ENCODE data around the gene DCC. TPM values are rescaled to one million over a fixed set of nuclear protein-coding genes. Genes with fewer than 3 reads are reported as not detected.

DCC gene
- total and polyA plus RNA-seq, 9 of the 15 experiments (the other 6 are each of a cell fraction or from before 2014, with no cell fraction given), result not detected

DNA sequence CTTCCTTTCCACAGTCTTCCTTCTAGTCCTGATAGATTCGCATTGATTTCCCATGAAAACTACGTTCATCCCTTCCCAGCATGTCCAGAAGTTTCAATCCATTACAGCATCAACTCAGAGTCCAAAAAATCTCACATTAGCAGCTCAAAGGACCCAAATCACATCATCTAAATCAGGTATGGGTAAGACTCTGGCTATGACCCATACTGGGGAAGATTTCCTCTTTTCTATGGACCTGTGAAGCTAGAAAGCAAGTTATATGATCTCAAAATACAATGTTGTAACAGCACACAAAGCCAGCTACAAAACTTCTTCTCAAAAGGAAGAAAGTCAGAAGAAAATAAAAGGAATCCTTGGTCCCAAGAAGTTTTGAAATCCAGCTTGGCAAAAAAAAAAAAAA is 5.7 kb upstream of the DCC start:
- ChIA-PET POLR2A (no interaction called here), CTCF (ENCODE audit: low intra/inter-chr PET ratio) (no interaction called here)
- no peak overlapping the region for H3K4me3 ChIP-seq
- no peak overlapping the region for H3K9ac ChIP-seq (ENCODE audit: insufficient read depth in 1 of 2, low read depth in 2 of 2, low read length in 2 of 2)
- no peak overlapping the region for H3K4me2 ChIP-seq (ENCODE audit: insufficient read depth, low read length)
- no TSS peak for BruUV-seq (replicated peaks)
- H2AFZ ChIP-seq (ENCODE audit: low read depth, low read length), result no peak overlapping the region
- 0% methylated on average over 2 of the region's 2 CpGs for WGBS (ENCODE audit: insufficient coverage, low coverage, missing lambda C conversion rate)
- no peaks in the 10 kb centered on the region for H3K4me1 ChIP-seq (replicated peaks in 1 of 2; ENCODE audit: control insufficient read depth in 2 of 2, insufficient read depth in 2 of 2, low read length in 2 of 2)
- no peaks in the 10 kb centered on the region for H3K36me3 ChIP-seq (ENCODE audit: control insufficient read depth, insufficient read depth, low read length)
- no peaks in the 10 kb centered on the region for H3K9me3 ChIP-seq (replicated peaks; ENCODE audit: control insufficient read depth, insufficient read depth, low read depth, low read length)
- no peaks in the 10 kb centered on the region for H4K20me1 ChIP-seq (replicated peaks; ENCODE audit: control insufficient read depth, insufficient read depth, low read length)
- H3K9me1 ChIP-seq (ENCODE audit: control insufficient read depth, insufficient read depth, low read length), result no peaks in the 10 kb centered on the region
- DNase-seq (ENCODE audit: extremely low read depth in 1 of 4, low spot score in 3 of 4) (no peak), ATAC-seq (no peak), FAIRE-seq (no peak)
- H3K27me3 ChIP-seq (ENCODE audit: control insufficient read depth in 2 of 2, insufficient read depth in 2 of 2, low read length in 2 of 2), result no peaks in the 10 kb centered on the region
- TF ChIP-seq ZNF408 (CRISPR knock-in tag; IDR thresholded peaks at IDR 0.05; ENCODE audit: low read depth) (no peak), ZNF717 (CRISPR knock-in tag; IDR thresholded peaks at IDR 0.05) (no peak), HNRNPLL (IDR thresholded peaks at IDR 0.05; ENCODE audit: low read depth, low read length, poor library complexity, severe bottlenecking) (no peak), SRSF9 (IDR thresholded peaks at IDR 0.05; ENCODE audit: borderline replicate concordance, low read depth, low read length) (no peak), CXXC5 (CRISPR knock-in tag; IDR thresholded peaks at IDR 0.05) (no peak), MAFK (IDR thresholded peaks at IDR 0.05; ENCODE audit: low read length) (no peak), ETV1 (tag; conservative IDR thresholded peaks at IDR 0.05; ENCODE audit: low read depth) (no peak)
- TF ChIP-seq, protein P1, sequence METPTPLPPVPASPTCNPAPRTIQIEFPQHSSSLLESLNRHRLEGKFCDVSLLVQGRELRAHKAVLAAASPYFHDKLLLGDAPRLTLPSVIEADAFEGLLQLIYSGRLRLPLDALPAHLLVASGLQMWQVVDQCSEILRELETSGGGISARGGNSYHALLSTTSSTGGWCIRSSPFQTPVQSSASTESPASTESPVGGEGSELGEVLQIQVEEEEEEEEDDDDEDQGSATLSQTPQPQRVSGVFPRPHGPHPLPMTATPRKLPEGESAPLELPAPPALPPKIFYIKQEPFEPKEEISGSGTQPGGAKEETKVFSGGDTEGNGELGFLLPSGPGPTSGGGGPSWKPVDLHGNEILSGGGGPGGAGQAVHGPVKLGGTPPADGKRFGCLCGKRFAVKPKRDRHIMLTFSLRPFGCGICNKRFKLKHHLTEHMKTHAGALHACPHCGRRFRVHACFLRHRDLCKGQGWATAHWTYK (CRISPR knock-in tag; IDR thresholded peaks at IDR 0.05), result no peak
- H3K79me2 ChIP-seq (ENCODE audit: control insufficient read depth, insufficient read depth, low read length), result no peaks in the 10 kb centered on the region
- intact Hi-C loops (cut with micrococcal nuclease) (no loop called here), in situ Hi-C loops (cut with MboI) (no loop called here)
- no peak overlapping the region for H3K27ac ChIP-seq (ENCODE audit: extremely low read depth, low read depth, low read length)

Data from K562 (cell line).